Tibial nerve (tissue), 4 donors: ENCODE measurements around the gene GPX2. TPM values are rescaled to one million over a fixed set of nuclear protein-coding genes. Genes with fewer than 3 reads are reported as not detected.

Source experiments
- DNase-seq, 2 donors: peaks; one replicate each; pipeline ENCODE4 v3.0.0-alpha.2; 2019; ENCODE audit warnings: low spot score in 2 of 2
- H3K27ac ChIP-seq, 4 donors: fragments of 200-600 bp; sonication (generic) in 3 of 4; one replicate each; pipeline ENCODE4 v1.5.1; 2017 to 2019; ENCODE audit warnings: mild to moderate bottlenecking in 1 of 4
- H3K27me3 ChIP-seq, 2 donors: fragments of 200-600 bp; sonication (generic) in 1 of 2; one replicate each; pipeline versions ENCODE4 v1.5.1 to v1.6.0; 2017 to 2019
- H3K36me3 ChIP-seq, 3 donors: fragments of 200-600 bp; sonication (generic); one replicate each; pipeline ENCODE4 v1.5.1; 2018 to 2019
- H3K4me1 ChIP-seq, 4 donors: fragments of 200-600 bp; sonication (generic) in 3 of 4; one replicate each; pipeline ENCODE4 v1.5.1; 2017 to 2019
- H3K4me3 ChIP-seq, 4 donors: fragments of 200-600 bp; sonication (generic) in 3 of 4; one replicate each; pipeline ENCODE4 v1.5.1; 2017 to 2019; ENCODE audit warnings: mild to moderate bottlenecking in 1 of 4, moderate library complexity in 1 of 4
- H3K9me3 ChIP-seq, 4 donors: fragments of 200-600 bp; sonication (generic) in 3 of 4; one replicate each; pipeline ENCODE4 v1.5.1; 2017 to 2019
- CTCF ChIP-seq, 5 experiments: fragments of 200-600 bp in 3 of 5; fragments of 450-650 bp in 2 of 5; sonication (generic) in 3 of 5; IDR thresholded peaks; one replicate each; pipeline ENCODE4 v1.5.1; 2016 to 2019; ENCODE audit warnings: antibody characterized with exemption in 5 of 5, mild to moderate bottlenecking in 3 of 5, moderate library complexity in 2 of 5
- EP300 ChIP-seq, 2 donors: sonication (generic); formaldehyde crosslinking; IDR thresholded peaks; one replicate each; pipeline ENCODE4 v1.6.1; 2017; ENCODE audit warnings: antibody characterized with exemption in 2 of 2, mild to moderate bottlenecking in 1 of 2
- POLR2A ChIP-seq, 2 donors: fragments of 450-650 bp; IDR thresholded peaks; one replicate each; pipeline ENCODE4 v1.6.1; 2017; ENCODE audit warnings: antibody characterized with exemption in 2 of 2, mild to moderate bottlenecking in 2 of 2, moderate library complexity in 2 of 2
- WGBS, 2 donors: methylation state at CpG; one replicate each; pipeline ENCODE4 v1.1.5; 2018; 5-methylcytosine and 5-hydroxymethylcytosine counted together
- total RNA-seq, 4 donors: library from RNA; depleted of rRNA; stranded (reverse); fragments of >200 nt; gene quantifications; one replicate each; pipeline ENCODE4 v1.1.0, GENCODE V29; 2016

Gene GPX2
- total RNA-seq, 4 donors from 2014 or later: not detected

- TF ChIP-seq POLR2A (IDR thresholded peaks at IDR 0.05) (no peak), CTCF (IDR thresholded peaks at IDR 0.05) (peak; percentile 9 to 35 (median 32))
- Histone ChIP-seq H3K4me3 (no peak overlapping the region), H3K4me1 (peaks cover 0 to 14% (median 12%) of the 10 kb centered on the region in 4 donors), H3K9me3 (no peaks in the 10 kb centered on the region), H3K27me3 (no peaks in the 10 kb centered on the region), H3K27ac (no peak overlapping the region), H3K36me3 (no peaks in the 10 kb centered on the region)
- DNase-seq: no peak
- 11 to 25% methylated on average over 3 of the region's 3 CpGs for WGBS, 2 donors
These were observed 31.6 kb downstream of the GPX2 start for GRCh38 chr14:64910847-64911495.

GRCh38 chr14:64906022-64906421 is 36.5 kb downstream of the GPX2 start:
- H3K27ac ChIP-seq: no peak overlapping the region
- H3K4me1 ChIP-seq: no peaks in the 10 kb centered on the region
- H3K36me3 ChIP-seq: no peaks in the 10 kb centered on the region
- H3K27me3 ChIP-seq: no peaks in the 10 kb centered on the region
- no peak for DNase-seq
- H3K9me3 ChIP-seq: no peaks in the 10 kb centered on the region
- TF ChIP-seq CTCF (IDR thresholded peaks at IDR 0.05): no peak
- no peak for TF ChIP-seq POLR2A (IDR thresholded peaks at IDR 0.05)
- TF ChIP-seq EP300 (IDR thresholded peaks at IDR 0.05): no peak
- 61 to 72% methylated on average over 6 of the region's 6 CpGs for WGBS, 2 donors
- H3K4me3 ChIP-seq: no peak overlapping the region

- no peak for DNase-seq
- no peaks in the 10 kb centered on the region for H3K27me3 ChIP-seq
- H3K9me3 ChIP-seq: no peaks in the 10 kb centered on the region
- H3K4me3 ChIP-seq: no peak overlapping the region
- H3K4me1 ChIP-seq: no peaks in the 10 kb centered on the region
- no peak for TF ChIP-seq EP300 (IDR thresholded peaks at IDR 0.05)
- no peak overlapping the region for H3K27ac ChIP-seq
- H3K36me3 ChIP-seq: no peaks in the 10 kb centered on the region
- 75 to 85% methylated on average over 1 of the region's 1 CpG for WGBS, 2 donors
These were observed 42.6 kb downstream of the GPX2 start for GRCh38 chr14:64899958-64900357.

- TF ChIP-seq CTCF (IDR thresholded peaks at IDR 0.05) (peak; percentile 30 to 78 (median 41)), EP300 (IDR thresholded peaks at IDR 0.05) (no peak)
These were observed 50.6 kb downstream of the GPX2 start for GRCh38 chr14:64891839-64892375.

GRCh38 chr14:64891173-64891838 is 51.2 kb downstream of the GPX2 start:
- 86 to 92% methylated on average over 4 of the region's 4 CpGs for WGBS, 2 donors
- H3K27ac ChIP-seq: no peak overlapping the region
- no peak for DNase-seq

More at GRCh38 chr14:64891839-64892375, 50.6 kb downstream of the GPX2 start:
- 50% methylated on average over 2 of the region's 2 CpGs for WGBS, 2 donors
- H3K27ac ChIP-seq: no peak overlapping the region
- no peaks in the 10 kb centered on the region for H3K36me3 ChIP-seq
- no peak overlapping the region for H3K4me3 ChIP-seq
- H3K4me1 ChIP-seq: no peaks in the 10 kb centered on the region
- H3K27me3 ChIP-seq: peaks cover 0 to 3% of the 10 kb centered on the region in 2 donors
- H3K9me3 ChIP-seq: no peaks in the 10 kb centered on the region
- DNase-seq: peak in 1 of 2 donors; percentile 55

More at GRCh38 chr14:64891173-64891838, 51.2 kb downstream of the GPX2 start:
- peaks cover 0 to 3% of the 10 kb centered on the region in 2 donors for H3K27me3 ChIP-seq
- H3K9me3 ChIP-seq: no peaks in the 10 kb centered on the region
- no peaks in the 10 kb centered on the region for H3K4me1 ChIP-seq
- TF ChIP-seq CTCF (IDR thresholded peaks at IDR 0.05) (no peak), EP300 (IDR thresholded peaks at IDR 0.05) (no peak), POLR2A (IDR thresholded peaks at IDR 0.05) (no peak)
- no peaks in the 10 kb centered on the region for H3K36me3 ChIP-seq
- H3K4me3 ChIP-seq: no peak overlapping the region
